ENCODE results near the gene HOXC6.
"Not testable (repeated sequence)": the region's sequence is repeated elsewhere in the genome, so short reads cannot be mapped to it uniquely, and the experiment has no call there.

HOXC6 gene

GRCh38 chr12:54037360-54038283 lies 9.4 kb downstream of the HOXC6 start:
- in situ Hi-C loops (cut with MboI; ENCODE audit: low sequenced_read_pairs): no loop called here

GRCh38 chr12:54038284-54038870 lies 10.1 kb downstream of the HOXC6 start:
- in situ Hi-C loops (cut with MboI; ENCODE audit: low sequenced_read_pairs): no loop called here

- in situ Hi-C loops (cut with MboI; ENCODE audit: low sequenced_read_pairs): no loop called here
These were observed 10.7 kb downstream of the HOXC6 start for GRCh38 chr12:54038871-54039414.

- in situ Hi-C loops (cut with MboI; ENCODE audit: low sequenced_read_pairs): no loop called here
These were observed 11.3 kb downstream of the HOXC6 start for GRCh38 chr12:54039417-54040147.

- in situ Hi-C loops (cut with MboI; ENCODE audit: low sequenced_read_pairs): no loop called here
These were observed 11.9 kb downstream of the HOXC6 start for GRCh38 chr12:54040148-54040494.

GRCh38 chr12:54040648-54041047 lies 12.4 kb downstream of the HOXC6 start:
- in situ Hi-C loops (cut with MboI; ENCODE audit: low sequenced_read_pairs): no loop called here

- in situ Hi-C loops (cut with MboI; ENCODE audit: low sequenced_read_pairs): no loop called here
These were observed 13.0 kb downstream of the HOXC6 start for GRCh38 chr12:54041097-54041690.

- in situ Hi-C loops (cut with MboI; ENCODE audit: low sequenced_read_pairs): not testable (repeated sequence)
These were observed 13.8 kb downstream of the HOXC6 start for GRCh38 chr12:54042033-54042432.

- in situ Hi-C loops (cut with MboI; ENCODE audit: low sequenced_read_pairs): no loop called here
These were observed 15.0 kb downstream of the HOXC6 start for GRCh38 chr12:54042970-54043853.

- in situ Hi-C loops (cut with MboI; ENCODE audit: low sequenced_read_pairs): no loop called here
These were observed 16.3 kb downstream of the HOXC6 start for GRCh38 chr12:54044425-54045103.

GRCh38 chr12:54045401-54045800 lies 17.2 kb downstream of the HOXC6 start:
- in situ Hi-C loops (cut with MboI; ENCODE audit: low sequenced_read_pairs): no loop called here

GRCh38 chr12:54045868-54046521 lies 17.8 kb downstream of the HOXC6 start:
- in situ Hi-C loops (cut with MboI; ENCODE audit: low sequenced_read_pairs): no loop called here

- in situ Hi-C loops (cut with MboI; ENCODE audit: low sequenced_read_pairs): no loop called here
These were observed 18.5 kb downstream of the HOXC6 start for GRCh38 chr12:54046809-54047159.

- in situ Hi-C loops (cut with MboI; ENCODE audit: low sequenced_read_pairs): no loop called here
These were observed 19.1 kb downstream of the HOXC6 start for GRCh38 chr12:54047160-54047963.

GRCh38 chr12:54047964-54048303 lies 19.7 kb downstream of the HOXC6 start:
- in situ Hi-C loops (cut with MboI; ENCODE audit: low sequenced_read_pairs): no loop called here

- in situ Hi-C loops (cut with MboI; ENCODE audit: low sequenced_read_pairs): no loop called here
These were observed 20.3 kb downstream of the HOXC6 start for GRCh38 chr12:54048406-54049093.

- in situ Hi-C loops (cut with MboI; ENCODE audit: low sequenced_read_pairs): no loop called here
These were observed 20.9 kb downstream of the HOXC6 start for GRCh38 chr12:54049108-54049507.

- in situ Hi-C loops (cut with MboI; ENCODE audit: low sequenced_read_pairs): no loop called here
These were observed 22.2 kb downstream of the HOXC6 start for GRCh38 chr12:54050482-54050810.

Data from HL-60/S4 treated with retinoic acid at 250 ng/mL for 4 days and 3 days (cell line).